SK-N-SH (cell line): Measurements from ENCODE around the gene THBS1. TPM values are rescaled to one million over a fixed set of nuclear protein-coding genes. Genes with fewer than 3 reads are reported as not detected.

Experiments
- CTCF ChIA-PET: fragments of 300-600, 350-600 bp; formaldehyde crosslinking; extraction: SDS; loops from one replicate; lab custom pipeline; 2021; lab: Yijun Ruan, JAX
- POLR2A ChIA-PET: fragments of 350-600 bp; sonication (Branson Sonifier 250); formaldehyde crosslinking; extraction: SDS; loops from one replicate; lab custom pipeline; 2020; ENCODE audit warnings: antibody characterized with exemption, inconsistent platforms; lab: Yijun Ruan, JAX
- DNase-seq: peaks from one replicate; pipeline ENCODE4 v3.0.0; 2012
- H2AFZ ChIP-seq: fragments of 200-600 bp; sonication (generic); 2 replicates; pipeline ENCODE4 v1.8.1; 2016; ENCODE audit warnings: antibody characterized with exemption, mild to moderate bottlenecking, low read depth
- H3F3A ChIP-seq: fragments of 200-600 bp; sonication (generic); replicated peaks from 2 replicates; pipeline ENCODE3; 2016; ENCODE audit warnings: antibody characterized with exemption, mild to moderate bottlenecking; ENCODE audit not compliant: insufficient read depth
- H3K27ac ChIP-seq, 2 experiments: fragments of 200-500 bp in 1 of 2; fragments of 200-600 bp in 1 of 2; sonication (Bioruptor generic) in 1 of 2; sonication (generic), shearing (Covaris generic) in 1 of 2; 2 replicates each; pipeline versions ENCODE4 v1.5.1 to v1.6.1; 2014 to 2016; ENCODE audit warnings: low read depth in 2 of 2, inconsistent platforms in 1 of 2, low read length in 1 of 2, mild to moderate bottlenecking in 1 of 2, mixed read lengths in 1 of 2
- H3K27me3 ChIP-seq: fragments of 200-600 bp; sonication (generic), shearing (Covaris generic); 2 replicates; pipeline ENCODE4 v1.6.1; 2016; ENCODE audit warnings: mixed run types; ENCODE audit not compliant: insufficient read depth
- H3K36me3 ChIP-seq, 2 experiments: fragments of 200-500 bp in 1 of 2; fragments of 200-600 bp in 1 of 2; sonication (Bioruptor generic) in 1 of 2; sonication (generic) in 1 of 2; replicated peaks in 1 of 2; 2 replicates each; pipeline versions ENCODE3 to v1.5.1; 2014 to 2016; ENCODE audit warnings: low read length in 1 of 2, mild to moderate bottlenecking in 1 of 2; ENCODE audit not compliant: insufficient read depth in 2 of 2, control insufficient read depth in 1 of 2
- H3K4me1 ChIP-seq, 2 experiments: fragments of 200-500 bp in 1 of 2; fragments of 200-600 bp in 1 of 2; sonication (Bioruptor generic) in 1 of 2; sonication (generic), shearing (Covaris generic) in 1 of 2; 2 replicates each; pipeline versions ENCODE4 v1.5.1 to v1.6.1; 2014 to 2016; ENCODE audit warnings: low read depth in 1 of 2, low read length in 1 of 2, mixed run types in 1 of 2; ENCODE audit not compliant: insufficient read depth in 2 of 2, control insufficient read depth in 1 of 2
- H3K4me2 ChIP-seq: fragments of 200-600 bp; sonication (generic), shearing (Covaris generic); 2 replicates; pipeline ENCODE4 v1.6.1; 2017; ENCODE audit warnings: mixed run types
- H3K4me3 ChIP-seq, 2 experiments: fragments of 200-500 bp in 1 of 2; fragments of 200-600 bp in 1 of 2; sonication (Bioruptor generic) in 1 of 2; sonication (generic), shearing (Covaris generic) in 1 of 2; 2 replicates each; pipeline versions ENCODE4 v1.5.1 to v1.8.1; 2014 to 2016; ENCODE audit warnings: low read depth in 2 of 2, inconsistent platforms in 1 of 2, low read length in 1 of 2, mild to moderate bottlenecking in 1 of 2, mixed read lengths in 1 of 2, moderate library complexity in 1 of 2
- H3K79me2 ChIP-seq: fragments of 200-600 bp; sonication (generic); 2 replicates; pipeline ENCODE4 v1.8.1; 2017; ENCODE audit warnings: mild to moderate bottlenecking; ENCODE audit not compliant: insufficient read depth
- H3K9ac ChIP-seq: fragments of 200-600 bp; sonication (generic); 2 replicates; pipeline ENCODE4 v1.6.1; 2017; ENCODE audit warnings: mixed run types
- H3K9me2 ChIP-seq: fragments of 200-600 bp; sonication (generic); 2 replicates; pipeline ENCODE4 v1.6.1; 2017; ENCODE audit warnings: mixed run types
- H3K9me3 ChIP-seq: fragments of 200-600 bp; sonication (generic); 2 replicates; pipeline ENCODE4 v1.6.1; 2017; ENCODE audit warnings: mixed run types, mild to moderate bottlenecking, moderate library complexity
- H4K20me1 ChIP-seq: fragments of 200-600 bp; sonication (generic); 2 replicates; pipeline ENCODE4 v1.6.1; 2017; ENCODE audit warnings: mild to moderate bottlenecking, mixed run types; ENCODE audit not compliant: insufficient read depth
- FOSL2 ChIP-seq: IDR thresholded peaks from 2 replicates; pipeline ENCODE4 v1.4.0; 2012; ENCODE audit warnings: low read depth, mild to moderate bottlenecking, moderate library complexity, borderline replicate concordance
- FOXM1 ChIP-seq: IDR thresholded peaks from 2 replicates; pipeline ENCODE4 v1.4.0; 2012; ENCODE audit warnings: low read depth, mild to moderate bottlenecking
- GABPA ChIP-seq: IDR thresholded peaks from 2 replicates; pipeline ENCODE4 v1.4.0; 2012; ENCODE audit warnings: low read depth, mild to moderate bottlenecking
- GATA2 ChIP-seq: sonication (generic); formaldehyde crosslinking; IDR thresholded peaks from 2 replicates; pipeline ENCODE4 v1.5.0; 2020; ENCODE audit warnings: mild to moderate bottlenecking, missing genetic modification reagents
- JUND ChIP-seq: IDR thresholded peaks from 2 replicates; pipeline ENCODE4 v1.4.0; 2012
- NFIC ChIP-seq: IDR thresholded peaks from 2 replicates; pipeline ENCODE4 v1.4.0; 2012; ENCODE audit warnings: borderline replicate concordance
- NRF1 ChIP-seq: IDR thresholded peaks from 2 replicates; pipeline ENCODE4 v1.6.1; 2012; ENCODE audit warnings: low read depth, mild to moderate bottlenecking, low read length
- POLR2AphosphoS5 ChIP-seq: IDR thresholded peaks from 2 replicates; pipeline ENCODE4 v1.6.1; 2012; ENCODE audit warnings: low read depth, low read length
- RXRA ChIP-seq: IDR thresholded peaks from 2 replicates; pipeline ENCODE4 v1.4.0; 2012; ENCODE audit warnings: low read depth, mild to moderate bottlenecking, borderline replicate concordance
- SIN3A ChIP-seq: IDR thresholded peaks from 2 replicates; pipeline ENCODE4 v1.6.1; 2012; ENCODE audit warnings: low read depth, mild to moderate bottlenecking, low read length, moderate library complexity, borderline replicate concordance
- WGBS: methylation state at CpG from one replicate; pipeline ENCODE4 v1.1.6; 2017; ENCODE audit warnings: low lambda C conversion rate; 5-methylcytosine and 5-hydroxymethylcytosine counted together
- polyA plus RNA-seq, 3 experiments: library from polyadenylated mRNA; depleted of rRNA; stranded (reverse); fragments of >200 nt; gene quantifications; 2 replicates each; pipeline ENCODE4 v1.2.3, GENCODE V29; 2012
- TF ChIP-seq, protein P1 (sequence below): fragments of 200-600 bp; sonication (generic); IDR thresholded peaks from 2 replicates; pipeline ENCODE4 v1.6.1; 2017; ENCODE audit warnings: antibody characterized with exemption, mild to moderate bottlenecking, moderate library complexity
- TF ChIP-seq, protein P2 (sequence below): IDR thresholded peaks from 2 replicates; pipeline ENCODE4 v1.4.0; 2012; ENCODE audit warnings: low read depth

The THBS1 gene
- polyA plus RNA-seq, 1 of the 3 experiments (the other 2 are of a cell fraction): 117 TPM

DNA sequence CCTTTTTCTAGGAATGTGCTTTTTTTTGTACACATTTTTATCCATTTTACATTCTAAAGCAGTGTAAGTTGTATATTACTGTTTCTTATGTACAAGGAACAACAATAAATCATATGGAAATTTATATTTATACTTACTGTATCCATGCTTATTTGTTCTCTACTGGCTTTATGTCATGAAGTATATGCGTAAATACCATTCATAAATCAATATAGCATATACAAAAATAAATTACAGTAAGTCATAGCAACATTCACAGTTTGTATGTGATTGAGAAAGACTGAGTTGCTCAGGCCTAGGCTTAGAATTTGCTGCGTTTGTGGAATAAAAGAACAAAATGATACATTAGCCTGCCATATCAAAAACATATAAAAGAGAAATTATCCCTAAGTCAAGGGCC, 16.5 kb downstream of the THBS1 start:
- Histone ChIP-seq H3K27me3 (no peaks in the 10 kb centered on the region), H3K4me3 (no peak overlapping the region), H3K36me3 (peaks cover 50 to 52% of the 10 kb centered on the region in 2 experiments), H3K4me1 (peaks cover 0 to 7% of the 10 kb centered on the region in 2 experiments; a peak in 1 of 4 replicates), H3K9me3 (no peaks in the 10 kb centered on the region), H2AFZ (no peak overlapping the region), H3K79me2 (no peaks in the 10 kb centered on the region), H3F3A (peaks cover 82% of the 10 kb centered on the region), H3K27ac (peak overlapping the region in 1 of 2 experiments; percentile 60; a peak in 2 of 4 replicates), H3K9ac (no peak overlapping the region)
- POLR2A ChIA-PET: no interaction called here
- no peak for DNase-seq
- no peak for TF ChIP-seq GATA2
- TF ChIP-seq FOXM1: no peak
- TF ChIP-seq RXRA: no peak
- no peak for TF ChIP-seq NFIC
- TF ChIP-seq, protein P1, sequence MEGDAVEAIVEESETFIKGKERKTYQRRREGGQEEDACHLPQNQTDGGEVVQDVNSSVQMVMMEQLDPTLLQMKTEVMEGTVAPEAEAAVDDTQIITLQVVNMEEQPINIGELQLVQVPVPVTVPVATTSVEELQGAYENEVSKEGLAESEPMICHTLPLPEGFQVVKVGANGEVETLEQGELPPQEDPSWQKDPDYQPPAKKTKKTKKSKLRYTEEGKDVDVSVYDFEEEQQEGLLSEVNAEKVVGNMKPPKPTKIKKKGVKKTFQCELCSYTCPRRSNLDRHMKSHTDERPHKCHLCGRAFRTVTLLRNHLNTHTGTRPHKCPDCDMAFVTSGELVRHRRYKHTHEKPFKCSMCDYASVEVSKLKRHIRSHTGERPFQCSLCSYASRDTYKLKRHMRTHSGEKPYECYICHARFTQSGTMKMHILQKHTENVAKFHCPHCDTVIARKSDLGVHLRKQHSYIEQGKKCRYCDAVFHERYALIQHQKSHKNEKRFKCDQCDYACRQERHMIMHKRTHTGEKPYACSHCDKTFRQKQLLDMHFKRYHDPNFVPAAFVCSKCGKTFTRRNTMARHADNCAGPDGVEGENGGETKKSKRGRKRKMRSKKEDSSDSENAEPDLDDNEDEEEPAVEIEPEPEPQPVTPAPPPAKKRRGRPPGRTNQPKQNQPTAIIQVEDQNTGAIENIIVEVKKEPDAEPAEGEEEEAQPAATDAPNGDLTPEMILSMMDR: no peak
- no peak for TF ChIP-seq GABPA
- TF ChIP-seq NRF1: no peak
- TF ChIP-seq, protein P2, sequence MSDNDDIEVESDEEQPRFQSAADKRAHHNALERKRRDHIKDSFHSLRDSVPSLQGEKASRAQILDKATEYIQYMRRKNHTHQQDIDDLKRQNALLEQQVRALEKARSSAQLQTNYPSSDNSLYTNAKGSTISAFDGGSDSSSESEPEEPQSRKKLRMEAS: no peak
- no peak for TF ChIP-seq JUND
- TF ChIP-seq, all 33 proteins: peak for 0
- Histone ChIP-seq H4K20me1 (peaks cover 48% of the 10 kb centered on the region), H3K9me2 (no peaks in the 10 kb centered on the region), H3K4me2 (no peak overlapping the region)
- CTCF ChIA-PET: interaction anchor here (1.0 kb wide), 1 partner anchor 8 kb away, joined by 4 read pairs; no protein-coding TSS in a partner anchor
- WGBS: 96% methylated on average over 2 of the region's 2 CpGs

DNA sequence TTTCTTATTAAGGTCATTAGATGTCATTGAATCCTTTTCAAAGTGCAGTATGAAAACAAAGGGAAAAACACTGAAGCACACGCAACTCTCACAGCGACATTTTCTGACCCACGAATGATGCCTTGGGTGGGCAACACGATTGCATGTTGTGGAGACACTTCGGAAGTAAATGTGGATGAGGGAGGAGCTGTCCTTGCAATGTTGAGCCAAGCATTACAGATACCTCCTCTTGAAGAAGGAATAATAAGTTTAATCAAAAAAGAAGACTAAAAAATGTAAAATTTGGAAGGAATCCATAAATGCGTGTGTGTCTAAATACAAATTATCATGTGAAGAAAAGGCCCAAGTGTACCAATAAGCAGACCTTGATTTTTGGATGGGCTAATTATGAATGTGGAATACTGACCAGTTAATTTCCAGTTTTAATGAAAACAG, 16.9 kb downstream of the THBS1 start:
- ChIA-PET CTCF (interaction anchor here (1.0 kb wide), 1 partner anchor 9 kb away, joined by 5 read pairs; no protein-coding TSS in a partner anchor), POLR2A (no interaction called here)
- Histone ChIP-seq H3K27me3 (no peaks in the 10 kb centered on the region), H3K4me3 (no peak overlapping the region), H3K27ac (peak overlapping the region in 1 of 2 experiments; percentile 60; a peak in 2 of 4 replicates), H3K4me2 (no peak overlapping the region), H3F3A (peaks cover 78% of the 10 kb centered on the region), H3K79me2 (no peaks in the 10 kb centered on the region), H3K9me3 (no peaks in the 10 kb centered on the region), H3K9me2 (no peaks in the 10 kb centered on the region), H3K36me3 (peaks cover 46 to 48% of the 10 kb centered on the region in 2 experiments), H3K4me1 (peaks cover 0 to 7% of the 10 kb centered on the region in 2 experiments; a peak in 1 of 4 replicates), H3K9ac (no peak overlapping the region), H2AFZ (no peak overlapping the region), H4K20me1 (peaks cover 44% of the 10 kb centered on the region)
- no peak for DNase-seq
- WGBS: 92% methylated on average over 6 of the region's 6 CpGs
- no peak for TF ChIP-seq FOSL2
- TF ChIP-seq SIN3A: peak; percentile 25; the same call in 1 of the 2 replicates
- peak; percentile 12; the same call in 1 of the 2 replicates for TF ChIP-seq POLR2AphosphoS5
- no peak for TF ChIP-seq FOXM1
